Measurements from ENCODE around the gene FILIP1. TPM values are rescaled to one million over a fixed set of nuclear protein-coding genes. Genes with fewer than 3 reads are reported as not detected.
A peak's percentile ranks its signal among the peaks of the same experiment; 100 is the strongest.

Gene FILIP1
- total and polyA plus RNA-seq, 2 of the 4 experiments (the other 2 are of a cell fraction): under 0.01 to 0.03 TPM

DNA sequence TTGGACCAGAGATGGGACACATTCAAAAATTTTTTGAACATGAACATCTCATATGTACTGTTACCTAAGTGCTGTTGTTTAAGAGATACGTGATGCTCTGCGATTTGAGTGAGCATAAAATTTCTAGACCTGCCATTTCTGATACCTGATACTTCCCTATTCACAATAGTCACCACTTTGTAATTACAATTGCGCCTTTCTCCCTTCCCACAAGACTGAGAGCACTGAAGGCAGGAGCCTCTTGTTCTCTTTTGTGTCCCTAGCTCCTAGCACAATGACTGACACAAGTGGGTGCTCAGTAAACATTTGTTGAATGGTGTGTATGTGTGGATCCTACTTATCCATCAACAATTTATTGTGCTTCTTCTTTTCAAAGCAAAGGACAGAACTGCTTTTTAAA is 116.2 kb downstream of the FILIP1 start:
- H2BK15ac ChIP-seq (ENCODE audit: low read depth, low read length): no peak overlapping the region; the same call in 2 of the 3 replicates
- H3K56ac ChIP-seq (ENCODE audit: extremely low read depth, insufficient read depth, low read length): no peak overlapping the region
- no peak overlapping the region for H2BK120ac ChIP-seq (ENCODE audit: low read depth, low read length)
- H2BK5ac ChIP-seq (ENCODE audit: low read depth, low read length, poor library complexity, severe bottlenecking): no peak overlapping the region
- no peak overlapping the region for H3K4me3 ChIP-seq (ENCODE audit: insufficient read depth, low read depth, low read length)
- no peak overlapping the region; the same call in 1 of the 2 replicates for H3K4ac ChIP-seq (ENCODE audit: low read depth, low read length)
- BruUV-seq (replicated peaks): no TSS peak
- ATAC-seq (ENCODE audit: low read depth): no peak
- H3K9ac ChIP-seq (ENCODE audit: low read depth, low read length): no peak overlapping the region
- no peak overlapping the region for H4K5ac ChIP-seq (ENCODE audit: low read depth, low read length)
- peaks cover 4% of the 10 kb centered on the region; the same call in 1 of the 2 replicates for H3K4me1 ChIP-seq (ENCODE audit: control insufficient read depth, insufficient read depth, low read length)
- H2BK20ac ChIP-seq (ENCODE audit: low read depth, low read length): no peak overlapping the region
- WGBS, 2 experiments (ENCODE audit: extremely low coverage in 2 of 2, insufficient read length in 1 of 2): no CpG with 5 or more reads among the region's 3 CpGs
- H3K18ac ChIP-seq (ENCODE audit: low read depth, low read length): no peak overlapping the region
- TF ChIP-seq SMC3 (IDR thresholded peaks at IDR 0.05; ENCODE audit: low read depth, low read length) (no peak), CTCF (conservative IDR thresholded peaks at IDR 0.05; ENCODE audit: low read depth, low read length) (no peak), RAD21 (IDR thresholded peaks at IDR 0.05; ENCODE audit: low read length) (no peak), RFX5 (IDR thresholded peaks at IDR 0.05; ENCODE audit: low read depth, low read length) (no peak)
- peak overlapping the region; percentile 23; the same call in 1 of the 2 replicates for H2AK5ac ChIP-seq (ENCODE audit: low read depth, low read length)
- H4K20me1 ChIP-seq (ENCODE audit: insufficient read depth, low read length): no peaks in the 10 kb centered on the region
- no peak overlapping the region for H3K4me2 ChIP-seq (ENCODE audit: low read depth, low read length)
- no peaks in the 10 kb centered on the region for H3K79me1 ChIP-seq (ENCODE audit: low read depth in 1 of 2, low read length in 2 of 2)
- peaks cover 5% of the 10 kb centered on the region; the same call in 1 of the 2 replicates for H3K9me1 ChIP-seq (ENCODE audit: insufficient read depth, low read length)
- no peak overlapping the region for H3K14ac ChIP-seq (replicated peaks; ENCODE audit: low read depth, low read length)
- intact Hi-C loops (cut with micrococcal nuclease) (no loop called here), in situ Hi-C loops (cut with MboI; ENCODE audit: low sequenced_read_pairs) (no loop called here), dilution Hi-C loops (cut with HindIII; ENCODE audit: low sequenced_read_pairs, unreplicated experiment) (no loop called here)
- H2AFZ ChIP-seq (replicated peaks; ENCODE audit: low read length, poor library complexity): no peak overlapping the region
- ChIA-PET CTCF (no interaction called here), POLR2A (ENCODE audit: unreplicated experiment) (no interaction called here)
- H3K23ac ChIP-seq (ENCODE audit: low read depth, low read length): no peak overlapping the region
- DNase-seq: no peak
- no peaks in the 10 kb centered on the region for H3K36me3 ChIP-seq (ENCODE audit: control insufficient read depth, insufficient read depth, low read length)
- H3K9me3 ChIP-seq (ENCODE audit: control insufficient read depth, insufficient read depth, low read length): no peaks in the 10 kb centered on the region
- H4K8ac ChIP-seq (ENCODE audit: low read depth in 2 of 2, low read length in 2 of 2): no peak overlapping the region
- no peaks in the 10 kb centered on the region for H3K27me3 ChIP-seq (ENCODE audit: control insufficient read depth, insufficient read depth, low read length)
- no peak overlapping the region for H4K91ac ChIP-seq (ENCODE audit: insufficient read depth, low read depth, low read length)
- no peak overlapping the region for H2AK9ac ChIP-seq (replicated peaks; ENCODE audit: low read depth, low read length, poor library complexity)
- H3K27ac ChIP-seq (ENCODE audit: insufficient read depth, low read length): no peak overlapping the region

All from IMR-90 (cell line).